ENCODE results near the gene TCP10L.
"Not testable (repeated sequence)": the region's sequence is repeated elsewhere in the genome, so short reads cannot be mapped to it uniquely, and the experiment has no call there.

TCP10L gene

DNA sequence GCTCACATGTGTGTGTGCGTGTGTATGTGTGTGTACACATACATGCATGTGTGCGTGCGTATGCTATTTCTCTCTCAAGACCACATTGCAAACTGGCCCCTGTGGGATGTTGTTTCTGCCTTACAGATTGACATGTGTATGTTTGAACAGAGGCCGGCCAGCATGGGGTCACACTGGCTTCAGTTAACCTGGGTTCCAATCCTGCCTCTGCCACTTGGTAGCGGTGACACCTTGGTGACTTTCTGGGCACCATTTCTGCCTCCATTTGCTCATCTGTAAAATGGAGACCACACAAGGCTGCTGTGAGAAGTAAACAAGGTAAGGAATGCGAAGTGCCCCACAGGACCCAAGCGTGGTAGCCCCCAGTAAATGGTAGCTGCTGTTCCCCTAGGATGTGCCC lies 51.7 kb downstream of the TCP10L start:
- DNase-seq = no peak
- TF ChIP-seq POLR2A (IDR thresholded peaks at IDR 0.05; ENCODE audit: low read length) (no peak), GATA1 (IDR thresholded peaks at IDR 0.05; ENCODE audit: low read depth, low read length) (no peak)

DNA sequence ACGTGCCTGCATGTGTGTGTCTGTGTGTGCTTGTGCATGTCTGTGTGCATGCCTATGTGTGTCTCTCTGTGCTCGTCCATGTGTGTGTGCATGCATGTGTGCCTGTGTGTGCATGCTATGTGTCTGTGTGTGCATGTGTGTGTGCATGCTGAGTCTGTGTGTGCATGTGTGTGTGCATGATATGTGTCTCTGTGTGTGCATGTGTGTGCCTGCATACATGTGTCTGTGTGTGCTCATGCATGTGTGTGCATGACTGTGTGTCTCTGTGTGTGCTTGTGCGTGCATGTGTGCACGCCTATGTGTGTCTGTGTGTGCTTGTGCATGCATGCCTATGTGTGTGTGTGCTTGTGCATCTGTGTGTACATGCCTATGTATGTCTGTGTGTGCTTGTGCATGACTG lies 52.3 kb downstream of the TCP10L start:
- TF ChIP-seq GATA1 (IDR thresholded peaks at IDR 0.05; ENCODE audit: low read depth, low read length) (no peak), POLR2A (IDR thresholded peaks at IDR 0.05; ENCODE audit: low read length) (no peak)

GRCh38 chr21:32532636-32533035 lies 52.7 kb downstream of the TCP10L start:
- no peak for DNase-seq

More for the DNA sequence above, 52.3 kb downstream of the TCP10L start:
- no peak for DNase-seq

DNA sequence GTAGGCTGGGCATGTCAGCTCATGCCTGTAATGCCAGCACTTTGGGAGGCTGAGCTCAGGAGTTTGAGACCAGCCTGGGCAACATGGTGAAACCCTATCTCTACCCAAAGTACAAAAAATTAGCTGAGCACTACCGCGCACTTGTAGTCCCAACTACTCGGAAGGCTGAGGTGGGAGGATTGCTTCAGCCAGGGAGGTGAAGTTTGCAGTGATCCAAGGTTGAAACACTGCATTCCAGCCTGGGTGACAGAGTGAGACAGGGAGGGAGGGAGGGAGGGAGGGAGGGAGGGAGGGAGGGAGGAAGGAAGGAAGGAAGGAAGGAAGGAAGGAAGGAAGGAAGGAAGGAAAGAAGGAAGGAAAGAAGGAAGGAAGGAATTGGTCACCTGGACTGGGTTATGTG lies 53.8 kb downstream of the TCP10L start:
- not testable (repeated sequence) for DNase-seq

More at GRCh38 chr21:32532636-32533035, 52.7 kb downstream of the TCP10L start:
- no peak for TF ChIP-seq GATA1 (IDR thresholded peaks at IDR 0.05; ENCODE audit: low read depth, low read length)
- TF ChIP-seq POLR2A (IDR thresholded peaks at IDR 0.05; ENCODE audit: low read length) = no peak

DNA sequence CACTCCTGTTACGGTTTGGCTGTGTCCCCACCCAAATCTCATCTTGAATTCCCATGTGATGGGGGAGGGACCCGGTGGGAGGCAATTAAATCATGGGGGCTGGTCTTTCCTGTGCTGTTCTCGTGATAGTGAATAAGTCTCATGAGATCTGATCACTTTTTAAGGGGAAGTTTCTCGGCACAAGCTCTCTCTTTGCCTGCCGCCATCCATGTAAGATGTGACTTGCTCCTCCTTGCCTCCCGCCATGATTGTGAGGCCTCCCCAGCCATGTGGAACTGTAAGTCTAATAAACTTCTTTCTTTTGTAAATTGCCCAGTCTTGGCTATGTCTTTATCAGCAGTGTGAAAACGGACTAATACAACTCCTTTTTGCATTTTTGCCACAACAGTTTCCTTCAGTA lies 54.5 kb downstream of the TCP10L start:
- DNase-seq = not testable (repeated sequence)

DNA sequence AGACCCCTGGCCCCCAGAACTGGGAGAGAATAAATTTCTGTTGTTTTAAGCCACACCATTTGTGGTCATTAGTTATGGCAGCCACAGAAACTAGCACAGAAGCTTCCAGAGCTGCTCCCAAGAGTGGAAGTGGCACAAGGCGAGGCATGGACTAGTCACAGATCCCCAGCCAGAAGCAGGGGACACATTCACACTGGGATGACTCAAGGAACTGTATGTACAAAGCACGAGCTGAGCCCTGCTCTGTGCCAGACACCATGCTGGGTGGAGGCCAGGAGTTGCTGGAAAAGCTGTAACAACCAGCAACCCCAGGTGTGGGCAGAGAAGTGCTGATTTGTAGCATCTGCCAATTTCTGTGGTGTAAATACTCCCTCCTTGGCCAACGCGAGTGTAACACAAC lies 55.6 kb downstream of the TCP10L start:
- TF ChIP-seq POLR2A (IDR thresholded peaks at IDR 0.05; ENCODE audit: low read length) (no peak), GATA1 (IDR thresholded peaks at IDR 0.05; ENCODE audit: low read depth, low read length) (no peak)
- no peak for DNase-seq

DNA sequence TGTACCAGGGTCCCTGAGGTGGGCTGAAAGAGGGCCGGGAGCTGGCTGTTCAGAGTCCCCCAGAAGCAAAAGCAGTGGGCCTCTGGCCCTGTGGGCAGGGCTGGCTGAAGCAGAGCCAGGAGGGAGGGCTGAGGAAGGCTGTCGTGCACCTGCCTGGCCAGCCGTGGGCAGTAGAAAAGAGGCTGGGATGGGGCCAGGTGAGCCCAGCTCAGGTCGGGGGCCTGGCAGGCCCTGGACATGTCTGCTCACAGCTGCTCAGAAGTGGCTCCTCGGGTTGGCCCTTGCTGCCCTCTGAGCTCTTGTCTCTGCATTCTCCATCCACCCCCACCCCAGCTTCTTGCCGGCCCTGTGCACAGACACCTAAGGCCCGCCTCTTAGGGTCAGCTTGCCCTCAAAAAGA lies 60.0 kb downstream of the TCP10L start:
- no peak for TF ChIP-seq GATA1 (IDR thresholded peaks at IDR 0.05; ENCODE audit: low read depth, low read length)
- DNase-seq = no peak

DNA sequence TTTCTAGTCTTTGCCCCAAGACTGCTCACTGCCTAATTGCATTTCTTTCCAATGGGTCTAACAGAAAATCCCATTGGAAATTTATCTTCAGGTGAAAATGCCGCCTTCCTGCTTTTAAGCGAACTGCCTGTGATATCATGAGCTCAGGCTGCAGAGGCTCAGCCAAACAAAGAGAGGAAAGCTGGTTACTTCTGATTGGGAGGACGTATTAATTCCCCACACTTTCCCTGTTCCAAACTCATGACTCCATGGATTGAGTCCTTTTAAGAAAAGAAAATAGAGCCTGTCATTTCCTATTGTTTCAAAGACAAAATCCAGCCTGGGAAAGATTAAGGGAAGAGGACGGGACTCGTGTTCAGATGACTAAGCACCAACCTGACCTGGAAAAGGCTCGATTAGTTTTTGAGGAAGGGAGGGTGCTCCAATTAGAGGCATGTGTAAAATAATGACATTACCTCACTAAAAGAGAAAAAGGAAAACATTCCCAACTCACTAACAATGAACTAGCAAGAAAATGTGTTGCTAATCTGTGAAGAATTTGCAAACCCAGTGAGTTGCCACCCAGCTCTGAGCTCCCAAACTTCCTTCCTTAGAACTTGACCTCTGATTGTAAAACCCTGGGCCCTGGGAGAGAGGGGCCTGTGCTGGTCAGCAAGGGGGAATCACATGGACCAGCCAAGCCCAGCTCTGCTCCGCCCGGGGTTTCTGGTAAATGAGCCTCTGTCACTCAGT lies 61.2 kb downstream of the TCP10L start:
- no peak for TF ChIP-seq GATA1 (IDR thresholded peaks at IDR 0.05; ENCODE audit: low read depth, low read length)
- TF ChIP-seq POLR2A (IDR thresholded peaks at IDR 0.05; ENCODE audit: low read length) = no peak

More for the DNA sequence above, 61.2 kb downstream of the TCP10L start:
- DNase-seq = no peak
